ENCODE data around the gene ENOX1. TPM values are rescaled to one million over a fixed set of nuclear protein-coding genes. Genes with fewer than 3 reads are reported as not detected.

ENOX1 gene
- polyA plus RNA-seq, 6 donors from 2014 or later, result not detected

GRCh38 chr13:43319617-43320444 lies 466.9 kb downstream of the ENOX1 start:
- ATAC-seq (ENCODE audit: low read depth in 2 of 2) (no peak), DNase-seq (no peak)
- peaks cover 0 to 9% (median 0%) of the 10 kb centered on the region in 3 donors for H3K27me3 Mint-ChIP-seq
- no peak overlapping the region for H3K4me3 Mint-ChIP-seq
- H3K36me3 Mint-ChIP-seq, result no peaks in the 10 kb centered on the region
- no peaks in the 10 kb centered on the region for H3K4me1 Mint-ChIP-seq
- no peaks in the 10 kb centered on the region for H3K9me3 Mint-ChIP-seq
- H3K27ac Mint-ChIP-seq, result peak overlapping the region in 1 of 6 donors; percentile 50

- Mint-ChIP-seq H3K27me3 (peaks cover 0 to 5% (median 0%) of the 10 kb centered on the region in 3 donors), H3K9me3 (no peaks in the 10 kb centered on the region), H3K36me3 (no peaks in the 10 kb centered on the region), H3K4me3 (no peak overlapping the region), H3K27ac (no peak overlapping the region), H3K4me1 (no peaks in the 10 kb centered on the region)
- DNase-seq (no peak), ATAC-seq (ENCODE audit: low read depth in 2 of 2) (no peak)
Measured at GRCh38 chr13:43316946-43317353, 469.8 kb downstream of the ENOX1 start.

GRCh38 chr13:43316281-43316680 lies 470.5 kb downstream of the ENOX1 start:
- Mint-ChIP-seq H3K4me1 (no peaks in the 10 kb centered on the region), H3K27ac (no peak overlapping the region), H3K4me3 (no peak overlapping the region), H3K36me3 (no peaks in the 10 kb centered on the region), H3K27me3 (peaks cover 0 to 5% (median 0%) of the 10 kb centered on the region in 3 donors), H3K9me3 (no peaks in the 10 kb centered on the region)
- ATAC-seq (ENCODE audit: low read depth in 2 of 2) (no peak), DNase-seq (no peak)

- no peak for ATAC-seq (ENCODE audit: low read depth in 2 of 2)
- no peaks in the 10 kb centered on the region for H3K36me3 Mint-ChIP-seq
Measured at GRCh38 chr13:43315522-43315921, 471.2 kb downstream of the ENOX1 start.

GRCh38 chr13:43309311-43309710 lies 477.5 kb downstream of the ENOX1 start:
- H3K4me1 Mint-ChIP-seq, result peaks cover 11 to 17% (median 14%) of the 10 kb centered on the region in 3 donors
- H3K4me3 Mint-ChIP-seq, result peak overlapping the region in 1 of 8 donors; percentile 26
- no peaks in the 10 kb centered on the region for H3K9me3 Mint-ChIP-seq
- DNase-seq (no peak), ATAC-seq (ENCODE audit: low read depth in 2 of 2) (no peak)
- H3K27ac Mint-ChIP-seq, result no peak overlapping the region
- H3K27me3 Mint-ChIP-seq, result no peaks in the 10 kb centered on the region
- no peaks in the 10 kb centered on the region for H3K36me3 Mint-ChIP-seq

More at GRCh38 chr13:43315522-43315921, 471.2 kb downstream of the ENOX1 start:
- H3K4me1 Mint-ChIP-seq, result no peaks in the 10 kb centered on the region
- no peaks in the 10 kb centered on the region for H3K9me3 Mint-ChIP-seq
- DNase-seq, result no peak
- H3K4me3 Mint-ChIP-seq, result no peak overlapping the region
- no peaks in the 10 kb centered on the region for H3K27me3 Mint-ChIP-seq
- H3K27ac Mint-ChIP-seq, result no peak overlapping the region

GRCh38 chr13:43307921-43308433 lies 478.8 kb downstream of the ENOX1 start:
- no peaks in the 10 kb centered on the region for H3K36me3 Mint-ChIP-seq
- ATAC-seq (ENCODE audit: low read depth in 2 of 2) (peak; percentile 95 to 97), DNase-seq (no peak)
- H3K27me3 Mint-ChIP-seq, result no peaks in the 10 kb centered on the region
- H3K27ac Mint-ChIP-seq, result peak overlapping the region; percentile 26 to 89 (median 62)
- H3K4me1 Mint-ChIP-seq, result peaks cover 11 to 17% (median 14%) of the 10 kb centered on the region in 3 donors
- peak overlapping the region; percentile 5 to 85 (median 66) for H3K4me3 Mint-ChIP-seq
- no peaks in the 10 kb centered on the region for H3K9me3 Mint-ChIP-seq

GRCh38 chr13:43307221-43307920 lies 479.4 kb downstream of the ENOX1 start:
- Mint-ChIP-seq H3K4me1 (peaks cover 11 to 17% (median 14%) of the 10 kb centered on the region in 3 donors), H3K27me3 (no peaks in the 10 kb centered on the region), H3K27ac (peak overlapping the region in 2 of 6 donors; percentile 26 to 89), H3K9me3 (no peaks in the 10 kb centered on the region), H3K36me3 (no peaks in the 10 kb centered on the region), H3K4me3 (peak overlapping the region in 4 of 8 donors; percentile 47 to 72 (median 58))
- DNase-seq (no peak), ATAC-seq (ENCODE audit: low read depth in 2 of 2) (no peak)

- ATAC-seq (ENCODE audit: low read depth in 2 of 2) (no peak), DNase-seq (no peak)
- Mint-ChIP-seq H3K9me3 (no peaks in the 10 kb centered on the region), H3K36me3 (no peaks in the 10 kb centered on the region), H3K4me3 (peak overlapping the region in 1 of 8 donors; percentile 5), H3K4me1 (peaks cover 11 to 17% (median 14%) of the 10 kb centered on the region in 3 donors), H3K27ac (peak overlapping the region in 1 of 6 donors; percentile 5), H3K27me3 (no peaks in the 10 kb centered on the region)
Measured at GRCh38 chr13:43306372-43306771, 480.4 kb downstream of the ENOX1 start.

GRCh38 chr13:43305416-43305815 lies 481.4 kb downstream of the ENOX1 start:
- DNase-seq (no peak), ATAC-seq (ENCODE audit: low read depth in 2 of 2) (no peak)
- Mint-ChIP-seq H3K27ac (peak overlapping the region in 1 of 6 donors; percentile 42), H3K9me3 (no peaks in the 10 kb centered on the region), H3K36me3 (no peaks in the 10 kb centered on the region), H3K4me1 (peaks cover 11 to 17% (median 14%) of the 10 kb centered on the region in 3 donors), H3K4me3 (no peak overlapping the region), H3K27me3 (no peaks in the 10 kb centered on the region)

- ATAC-seq (ENCODE audit: low read depth in 2 of 2) (no peak), DNase-seq (no peak)
- Mint-ChIP-seq H3K36me3 (no peaks in the 10 kb centered on the region), H3K4me3 (no peak overlapping the region), H3K9me3 (no peaks in the 10 kb centered on the region), H3K27me3 (no peaks in the 10 kb centered on the region), H3K4me1 (peaks cover 11 to 17% (median 14%) of the 10 kb centered on the region in 3 donors), H3K27ac (no peak overlapping the region)
Measured at GRCh38 chr13:43304945-43305344, 481.8 kb downstream of the ENOX1 start.

- no peaks in the 10 kb centered on the region for H3K9me3 Mint-ChIP-seq
- no peak overlapping the region for H3K27ac Mint-ChIP-seq
- H3K4me1 Mint-ChIP-seq, result peaks cover 11 to 17% (median 14%) of the 10 kb centered on the region in 3 donors
- ATAC-seq (ENCODE audit: low read depth in 2 of 2), result no peak
- H3K36me3 Mint-ChIP-seq, result no peaks in the 10 kb centered on the region
- no peak for DNase-seq
- no peak overlapping the region for H3K4me3 Mint-ChIP-seq
- H3K27me3 Mint-ChIP-seq, result peaks cover 0 to 3% (median 0%) of the 10 kb centered on the region in 3 donors
Measured at GRCh38 chr13:43304449-43304848, 482.3 kb downstream of the ENOX1 start.

GRCh38 chr13:43303033-43303729 lies 483.6 kb downstream of the ENOX1 start:
- Mint-ChIP-seq H3K9me3 (no peaks in the 10 kb centered on the region), H3K27me3 (peaks cover 0 to 15% (median 4%) of the 10 kb centered on the region in 3 donors), H3K4me1 (peaks cover 9 to 12% (median 11%) of the 10 kb centered on the region in 3 donors), H3K4me3 (no peak overlapping the region), H3K27ac (no peak overlapping the region), H3K36me3 (no peaks in the 10 kb centered on the region)
- no peak for ATAC-seq (ENCODE audit: low read depth in 2 of 2)
- no peak for DNase-seq

GRCh38 chr13:43301346-43301969 lies 485.3 kb downstream of the ENOX1 start:
- ATAC-seq (ENCODE audit: low read depth in 2 of 2), result no peak
- no peaks in the 10 kb centered on the region for H3K9me3 Mint-ChIP-seq

More at GRCh38 chr13:43301346-43301969, 485.3 kb downstream of the ENOX1 start:
- no peak overlapping the region for H3K4me3 Mint-ChIP-seq
- no peak overlapping the region for H3K27ac Mint-ChIP-seq
- H3K4me1 Mint-ChIP-seq, result no peaks in the 10 kb centered on the region
- DNase-seq, result no peak
- H3K36me3 Mint-ChIP-seq, result no peaks in the 10 kb centered on the region
- peaks cover 0 to 15% (median 11%) of the 10 kb centered on the region in 3 donors for H3K27me3 Mint-ChIP-seq
